ENCODE results near the gene TFAP2E.

TFAP2E gene

GRCh38 chr1:35573198-35574124 lies at the start of gene TFAP2E:
Gene TFAP2E, plus strand, starts transcription at chr1:35573314. Its CDS starts 264 bp downstream, at chr1:35573578.
- no peak for DNase-seq

GRCh38 chr1:35524106-35524505 lies 49.0 kb upstream of the TFAP2E start:
- no peak for DNase-seq

- no peak for DNase-seq
Observed at GRCh38 chr1:35530168-35530567, 42.9 kb upstream of the TFAP2E start.

- DNase-seq: no peak
Observed at GRCh38 chr1:35530946-35531345, 42.2 kb upstream of the TFAP2E start.

- no peak for DNase-seq
Observed at GRCh38 chr1:35531368-35531767, 41.7 kb upstream of the TFAP2E start.

- DNase-seq: no peak
Observed at GRCh38 chr1:35532497-35533223, 40.5 kb upstream of the TFAP2E start.

- DNase-seq: no peak
Observed at GRCh38 chr1:35533586-35533985, 39.5 kb upstream of the TFAP2E start.

GRCh38 chr1:35535243-35535642 lies 37.9 kb upstream of the TFAP2E start:
- no peak for DNase-seq

GRCh38 chr1:35536556-35537162 lies 36.5 kb upstream of the TFAP2E start:
- DNase-seq: no peak

GRCh38 chr1:35537806-35538205 lies 35.3 kb upstream of the TFAP2E start:
- DNase-seq: no peak

- DNase-seq: no peak
Observed at GRCh38 chr1:35539073-35539823, 33.9 kb upstream of the TFAP2E start.

GRCh38 chr1:35539824-35540261 lies 33.3 kb upstream of the TFAP2E start:
- DNase-seq: no peak

GRCh38 chr1:35544976-35545375 lies 28.1 kb upstream of the TFAP2E start:
- no peak for DNase-seq

- no peak for DNase-seq
Observed at GRCh38 chr1:35546614-35547013, 26.5 kb upstream of the TFAP2E start.

GRCh38 chr1:35553851-35554250 lies 19.3 kb upstream of the TFAP2E start:
- DNase-seq: no peak

- DNase-seq: no peak
Observed at GRCh38 chr1:35554266-35555211, 18.6 kb upstream of the TFAP2E start.

GRCh38 chr1:35555212-35555584 lies 17.9 kb upstream of the TFAP2E start:
- no peak for DNase-seq

- no peak for DNase-seq
Observed at GRCh38 chr1:35555601-35556477, 17.3 kb upstream of the TFAP2E start.

- DNase-seq: no peak
Observed at GRCh38 chr1:35556484-35557117, 16.5 kb upstream of the TFAP2E start.

- DNase-seq: peak; percentile 65 to 84 (median 76)
Observed at GRCh38 chr1:35557118-35557610, 15.9 kb upstream of the TFAP2E start, which contains the start of gene KIAA0319L. Gene KIAA0319L, minus strand, starts transcription at chr1:35557403. Its CDS starts 2,912 bp downstream, at chr1:35554491.

Data from activated CD4-positive, CD25-positive, alpha-beta regulatory T cell (primary cell).